Activated B cell treated with CpG ODN at 0.5 μM for 24 hours (primary cell): ENCODE measurements around the gene DUSP2. TPM values are rescaled to one million over a fixed set of nuclear protein-coding genes. Genes with fewer than 3 reads are reported as not detected.

Experiments
- ATAC-seq: fragments of 200-7000 bp; cut with Tn5 transposase; one replicate; pipeline ENCODE4 v1.10.0; 2021; ENCODE audit warnings: low read depth, mild to moderate bottlenecking, moderate library complexity
- CTCF ChIA-PET: fragments of 350-600 bp; sonication (Branson Sonifier 250); formaldehyde crosslinking; loops from one replicate; lab custom pipeline; 2021; ENCODE audit warnings: antibody characterized with exemption; lab: Charles Lee
- POLR2A ChIA-PET: fragments of 350-600 bp; sonication (Branson Sonifier 250); formaldehyde crosslinking; loops from one replicate; lab custom pipeline; 2021; ENCODE audit warnings: antibody characterized with exemption; lab: Charles Lee
- DNase-seq: peaks from one replicate; pipeline ENCODE4 v3.0.0; 2022
- H3K27ac Mint-ChIP-seq: one replicate; pipeline ENCODE4 v1.8.0; 2020; ENCODE audit warnings: mixed read lengths
- H3K27me3 Mint-ChIP-seq: one replicate; pipeline ENCODE4 v1.8.0; 2021; ENCODE audit warnings: mixed read lengths
- H3K36me3 Mint-ChIP-seq: one replicate; pipeline ENCODE4 v1.8.0; 2021; ENCODE audit warnings: low read depth, mixed read lengths
- H3K4me1 Mint-ChIP-seq: one replicate; pipeline ENCODE4 v1.8.0; 2021; ENCODE audit warnings: mixed read lengths
- H3K4me3 Mint-ChIP-seq: one replicate; pipeline ENCODE4 v1.8.0; 2020; ENCODE audit warnings: mild to moderate bottlenecking, mixed read lengths
- H3K9me3 Mint-ChIP-seq: one replicate; pipeline ENCODE4 v1.8.0; 2020; ENCODE audit warnings: mixed read lengths
- intact Hi-C: fragments of 100-400 bp; cut with micrococcal nuclease; formaldehyde crosslinking; loops from one replicate; pipeline ENCODE4 v1.15.1; 2024
- total RNA-seq: library from RNA; stranded (reverse); gene quantifications from 2 replicates; pipeline ENCODE4 v1.2.3, GENCODE V29; 2022
- TF ChIP-seq, protein P1 (sequence below): fragments of 200-600 bp; IDR thresholded peaks from one replicate; pipeline ENCODE4 v1.8.0; 2022; ENCODE audit warnings: antibody characterized with exemption, mild to moderate bottlenecking

DUSP2 gene
- total RNA-seq, 1 donor from 2014 or later: 118 TPM

DNA sequence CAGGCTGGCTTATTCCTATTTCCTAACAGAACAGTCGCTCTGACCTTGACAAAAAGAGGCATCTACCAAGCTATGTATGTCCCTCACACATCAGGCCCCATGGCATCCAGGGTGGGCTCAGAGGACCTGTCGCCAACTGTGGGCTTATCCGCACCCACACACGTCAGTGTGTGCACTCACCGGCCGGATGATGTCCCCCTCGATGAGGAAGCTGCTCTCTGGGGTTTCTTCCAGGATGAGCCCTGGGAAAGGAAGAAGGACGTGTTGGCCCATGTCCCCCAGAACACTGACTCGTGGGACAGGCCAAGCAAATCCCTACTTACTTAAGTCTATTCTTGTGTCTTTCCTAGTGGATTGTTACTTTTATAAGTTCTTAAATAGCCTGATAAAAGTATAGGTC, 10.1 kb downstream of the DUSP2 start:
- H3K4me3 Mint-ChIP-seq: no peak overlapping the region
- POLR2A ChIA-PET: no interaction called here
- CTCF ChIA-PET: interaction anchor here (1.0 kb wide), 1 partner anchor 39 kb away, joined by 6 read pairs; no protein-coding TSS in a partner anchor
- intact Hi-C loops: no loop called here
- peaks cover 7% of the 10 kb centered on the region for H3K36me3 Mint-ChIP-seq
- TF ChIP-seq, protein P1, sequence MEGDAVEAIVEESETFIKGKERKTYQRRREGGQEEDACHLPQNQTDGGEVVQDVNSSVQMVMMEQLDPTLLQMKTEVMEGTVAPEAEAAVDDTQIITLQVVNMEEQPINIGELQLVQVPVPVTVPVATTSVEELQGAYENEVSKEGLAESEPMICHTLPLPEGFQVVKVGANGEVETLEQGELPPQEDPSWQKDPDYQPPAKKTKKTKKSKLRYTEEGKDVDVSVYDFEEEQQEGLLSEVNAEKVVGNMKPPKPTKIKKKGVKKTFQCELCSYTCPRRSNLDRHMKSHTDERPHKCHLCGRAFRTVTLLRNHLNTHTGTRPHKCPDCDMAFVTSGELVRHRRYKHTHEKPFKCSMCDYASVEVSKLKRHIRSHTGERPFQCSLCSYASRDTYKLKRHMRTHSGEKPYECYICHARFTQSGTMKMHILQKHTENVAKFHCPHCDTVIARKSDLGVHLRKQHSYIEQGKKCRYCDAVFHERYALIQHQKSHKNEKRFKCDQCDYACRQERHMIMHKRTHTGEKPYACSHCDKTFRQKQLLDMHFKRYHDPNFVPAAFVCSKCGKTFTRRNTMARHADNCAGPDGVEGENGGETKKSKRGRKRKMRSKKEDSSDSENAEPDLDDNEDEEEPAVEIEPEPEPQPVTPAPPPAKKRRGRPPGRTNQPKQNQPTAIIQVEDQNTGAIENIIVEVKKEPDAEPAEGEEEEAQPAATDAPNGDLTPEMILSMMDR: no peak
- no peaks in the 10 kb centered on the region for H3K9me3 Mint-ChIP-seq
- peaks cover 16% of the 10 kb centered on the region for H3K4me1 Mint-ChIP-seq
- ATAC-seq (no peak), DNase-seq (no peak)
- no peak overlapping the region for H3K27ac Mint-ChIP-seq
- H3K27me3 Mint-ChIP-seq: no peaks in the 10 kb centered on the region

DNA sequence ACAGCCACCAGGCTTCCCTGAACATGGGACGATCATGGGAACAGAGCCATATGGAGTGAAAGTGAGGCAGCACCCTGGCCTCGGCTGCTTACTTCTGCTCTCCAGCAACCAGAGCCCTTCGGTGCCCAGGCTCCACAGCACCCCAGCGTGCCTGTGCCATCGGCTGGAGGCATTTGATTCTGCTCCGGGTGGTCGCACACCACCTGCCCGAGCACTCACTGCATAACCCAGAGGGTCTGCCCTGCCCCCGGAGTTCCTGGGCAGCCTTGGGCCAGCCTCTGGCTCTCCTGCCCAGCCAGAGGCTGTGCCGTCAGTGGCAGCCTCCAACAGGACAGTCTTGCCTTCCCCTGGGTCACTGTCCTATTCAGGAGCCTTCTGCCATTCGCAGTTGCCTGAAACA, 10.8 kb downstream of the DUSP2 start:
- CTCF ChIA-PET: interaction anchor here (1.0 to 1.6 kb wide), 2 partner anchors 40 kb away, joined by 5 to 6 read pairs; no protein-coding TSS in a partner anchor
- TF ChIP-seq, protein P1: no peak
- POLR2A ChIA-PET: no interaction called here

DNA sequence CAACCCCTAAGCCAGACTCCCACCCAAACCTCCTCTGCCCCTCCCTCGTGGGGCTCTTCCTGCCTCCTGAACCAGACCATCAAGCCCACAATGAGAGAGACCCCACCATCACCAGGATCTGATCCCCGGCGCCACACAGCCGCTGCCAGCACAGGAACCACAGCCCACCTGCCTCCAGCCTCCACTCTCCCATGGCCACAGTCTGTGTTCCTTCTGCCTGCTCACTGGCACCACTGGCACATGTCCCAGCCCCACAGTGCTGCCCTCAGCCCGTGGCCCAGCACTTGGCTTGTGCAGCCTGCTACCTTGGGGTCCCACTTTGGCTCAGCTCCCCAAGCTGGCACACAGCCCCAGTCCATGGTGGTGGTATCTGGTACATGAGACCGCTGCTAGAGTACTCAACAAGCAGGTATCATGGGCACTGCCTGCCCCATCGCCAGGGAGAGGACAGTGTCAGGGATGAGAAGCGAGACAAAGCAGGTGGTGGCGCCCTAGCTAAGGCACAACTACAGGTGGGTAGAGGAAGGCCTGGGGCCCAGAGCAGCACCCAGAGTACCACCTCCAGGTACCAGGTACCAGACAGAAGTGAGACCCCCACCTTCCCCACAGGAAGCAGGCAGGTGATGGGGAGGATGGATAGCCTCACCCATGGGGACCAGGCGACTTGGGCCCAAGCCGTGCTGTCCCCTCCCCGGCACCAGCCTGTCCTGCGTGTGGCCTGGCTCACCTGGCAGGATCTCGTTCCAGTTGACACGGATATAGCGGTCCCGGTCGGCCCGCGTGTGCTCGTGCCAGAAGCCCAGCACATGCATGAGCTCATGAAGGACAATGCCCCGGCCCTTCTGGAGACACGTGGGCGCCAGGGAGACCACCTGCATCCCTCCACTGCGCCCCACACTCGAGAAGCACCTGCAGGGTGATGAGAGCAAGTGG, 13.2 kb downstream of the DUSP2 start:
- DNase-seq: no peak
- H3K4me3 Mint-ChIP-seq: no peak overlapping the region
- H3K9me3 Mint-ChIP-seq: no peaks in the 10 kb centered on the region
- no peaks in the 10 kb centered on the region for H3K27me3 Mint-ChIP-seq
- no peak overlapping the region for H3K27ac Mint-ChIP-seq
- CTCF ChIA-PET: interaction anchor here (2.1 kb wide), 1 partner anchor 42 kb away, joined by 10 read pairs; no protein-coding TSS in a partner anchor
- H3K4me1 Mint-ChIP-seq: no peaks in the 10 kb centered on the region
- ATAC-seq: no peak
- intact Hi-C loops: no loop called here
- H3K36me3 Mint-ChIP-seq: peaks cover 17% of the 10 kb centered on the region
- TF ChIP-seq, protein P1: no peak
- POLR2A ChIA-PET: no interaction called here

More for the DNA sequence above, 10.8 kb downstream of the DUSP2 start:
- Mint-ChIP-seq H3K9me3 (no peaks in the 10 kb centered on the region), H3K27me3 (no peaks in the 10 kb centered on the region), H3K27ac (no peak overlapping the region), H3K4me1 (peaks cover 12% of the 10 kb centered on the region), H3K4me3 (no peak overlapping the region), H3K36me3 (peaks cover 11% of the 10 kb centered on the region)
- ATAC-seq (no peak), DNase-seq (no peak)
- intact Hi-C loops: no loop called here

DNA sequence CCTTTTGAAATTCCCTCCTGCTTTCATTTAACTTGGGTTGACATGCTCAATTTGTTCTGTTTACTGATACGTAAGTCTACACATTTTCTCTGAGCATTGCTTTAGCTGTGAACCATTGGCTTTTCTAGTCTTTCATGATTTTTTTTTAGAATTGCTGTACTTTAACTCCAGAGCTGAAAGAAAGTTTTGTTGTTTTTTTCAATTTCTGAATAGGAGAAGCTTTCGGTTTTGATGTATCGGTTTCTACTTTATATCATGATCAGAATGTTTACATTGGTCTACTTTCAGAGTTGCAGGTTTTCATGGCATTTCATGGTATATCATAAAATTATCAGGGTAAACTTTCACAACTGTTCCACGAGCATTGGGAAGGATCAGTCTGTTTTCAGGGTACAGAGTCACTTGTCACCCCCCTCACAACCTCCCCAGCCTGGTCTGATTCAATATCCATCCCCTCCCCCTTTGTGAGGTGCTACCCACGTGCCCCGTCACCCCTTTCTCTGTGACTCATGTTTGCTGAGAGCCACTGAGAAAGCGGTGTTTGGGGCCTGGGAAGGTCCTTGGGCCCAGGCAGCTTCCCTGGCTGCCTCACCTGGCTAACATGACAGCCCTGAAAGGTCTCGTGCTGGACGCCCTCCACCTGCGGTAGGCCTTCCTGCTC, 14.0 kb downstream of the DUSP2 start:
- ATAC-seq: no peak
- Mint-ChIP-seq H3K27ac (no peak overlapping the region), H3K4me3 (no peak overlapping the region), H3K36me3 (peaks cover 22% of the 10 kb centered on the region), H3K9me3 (no peaks in the 10 kb centered on the region), H3K4me1 (no peaks in the 10 kb centered on the region), H3K27me3 (no peaks in the 10 kb centered on the region)
- ChIA-PET POLR2A (no interaction called here), CTCF (interaction anchor here (0.5 to 2.1 kb wide), 2 partner anchors 14 to 43 kb away, joined by 3 to 10 read pairs; no protein-coding TSS in a partner anchor)
- TF ChIP-seq, protein P1: no peak
- intact Hi-C loops: no loop called here
- DNase-seq: no peak
